ENCODE data around the gene LEAP2.
"Not testable (repeated sequence)": the region's sequence is repeated elsewhere in the genome, so short reads cannot be mapped to it uniquely, and the experiment has no call there.

The LEAP2 gene

DNA sequence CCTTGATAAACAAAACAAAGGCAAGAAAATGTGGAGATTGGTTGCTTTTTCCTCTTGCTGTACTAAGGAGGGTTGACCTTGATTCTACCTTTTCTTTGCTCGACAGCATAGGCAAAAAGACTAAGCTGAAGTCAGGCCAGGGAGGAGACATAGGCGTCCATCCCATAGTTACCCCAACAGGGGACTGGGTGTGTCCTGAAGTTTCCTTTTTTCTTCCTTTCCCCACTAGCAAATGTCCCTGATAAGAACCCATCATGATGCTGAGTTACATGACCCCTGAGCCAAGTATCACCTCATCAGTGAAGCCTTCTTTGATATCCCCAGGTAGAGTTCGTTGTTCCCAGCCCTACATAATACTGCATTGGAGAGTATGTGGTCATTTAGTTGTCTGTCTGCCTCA is 33.2 kb upstream of the LEAP2 start:
- DNase-seq (ENCODE audit: low read depth in 3 of 3, low spot score in 1 of 3) = no peak

DNA sequence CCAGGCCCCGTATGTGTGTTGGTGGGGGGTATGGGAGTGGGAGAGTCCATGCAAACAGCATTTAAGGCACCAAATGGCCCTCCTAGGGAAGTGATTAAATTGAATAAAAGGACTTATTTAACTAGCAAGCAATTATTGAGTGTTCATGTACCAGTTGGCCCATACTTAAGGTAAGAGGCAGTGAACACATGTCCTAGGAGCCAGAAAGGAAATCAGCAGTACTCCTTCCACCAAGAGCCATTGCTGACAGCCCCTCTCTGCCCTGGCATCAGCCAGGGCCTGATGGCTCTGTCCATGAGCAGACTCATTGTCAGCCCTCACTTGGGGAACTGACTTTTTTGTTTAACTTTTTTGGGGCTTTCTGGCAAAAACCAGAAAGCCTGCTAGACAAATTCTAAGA is 32.6 kb upstream of the LEAP2 start:
- DNase-seq (ENCODE audit: low read depth in 3 of 3, low spot score in 1 of 3) = no peak

DNA sequence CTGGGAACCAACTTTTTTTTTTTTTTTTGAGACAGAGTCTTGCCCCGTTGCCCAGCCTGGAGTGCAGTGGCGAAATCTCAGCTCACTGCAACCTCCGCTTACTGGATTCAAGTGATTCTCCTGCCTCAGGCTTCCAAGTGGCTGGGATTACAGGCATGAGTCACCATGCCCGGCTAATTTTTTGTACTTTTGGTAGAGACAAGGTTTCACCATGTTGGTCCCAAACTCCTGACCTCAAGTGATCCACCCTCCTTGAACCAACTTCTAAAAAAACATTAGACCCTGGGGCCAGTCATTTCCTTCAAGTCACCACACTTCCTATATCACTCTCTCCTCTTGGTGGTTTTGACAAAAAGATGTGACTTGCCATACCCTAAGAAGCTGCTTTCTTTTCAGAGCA is 32.2 kb upstream of the LEAP2 start:
- DNase-seq (ENCODE audit: low read depth in 3 of 3, low spot score in 1 of 3) = no peak

DNA sequence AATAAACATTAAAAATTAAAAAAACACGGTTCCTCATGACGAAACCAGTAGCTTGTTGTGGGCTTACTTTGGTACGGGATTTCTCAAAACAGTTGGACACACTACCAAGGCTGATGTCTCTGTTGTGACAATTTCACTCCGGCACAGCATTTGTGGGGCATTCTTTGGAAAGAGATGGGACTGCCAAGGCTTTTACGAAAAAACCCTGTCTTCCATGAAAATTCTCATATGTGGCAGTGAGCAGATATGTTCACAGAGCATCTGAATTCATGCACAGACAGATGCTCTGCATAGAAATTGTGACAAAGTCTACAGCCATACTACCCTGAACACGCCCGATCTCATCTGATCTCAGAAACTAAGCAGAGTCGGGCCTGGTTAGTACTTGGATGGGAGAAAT is 25.2 kb upstream of the LEAP2 start:
- DNase-seq (ENCODE audit: low read depth in 3 of 3, low spot score in 1 of 3) = no peak

DNA sequence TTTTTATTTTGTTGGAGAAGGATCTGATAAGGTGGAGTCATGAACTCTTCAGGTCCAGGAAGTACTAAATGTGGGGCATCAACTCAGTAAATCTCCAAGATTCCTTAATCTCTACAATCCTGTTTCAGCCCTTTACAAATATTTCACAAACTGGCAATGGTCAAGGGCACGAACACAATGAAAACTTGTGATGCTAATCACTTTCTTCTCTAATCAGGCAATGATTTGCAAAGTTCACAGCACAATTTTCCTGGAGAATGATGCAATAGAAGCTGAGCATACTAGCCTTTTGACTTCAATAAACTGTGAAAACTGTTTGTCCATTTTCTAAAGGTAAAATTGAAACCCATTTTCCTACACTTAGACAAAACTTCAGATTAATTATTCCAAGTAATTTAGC is 24.1 kb upstream of the LEAP2 start:
- DNase-seq (ENCODE audit: low read depth in 3 of 3, low spot score in 1 of 3) = no peak

DNA sequence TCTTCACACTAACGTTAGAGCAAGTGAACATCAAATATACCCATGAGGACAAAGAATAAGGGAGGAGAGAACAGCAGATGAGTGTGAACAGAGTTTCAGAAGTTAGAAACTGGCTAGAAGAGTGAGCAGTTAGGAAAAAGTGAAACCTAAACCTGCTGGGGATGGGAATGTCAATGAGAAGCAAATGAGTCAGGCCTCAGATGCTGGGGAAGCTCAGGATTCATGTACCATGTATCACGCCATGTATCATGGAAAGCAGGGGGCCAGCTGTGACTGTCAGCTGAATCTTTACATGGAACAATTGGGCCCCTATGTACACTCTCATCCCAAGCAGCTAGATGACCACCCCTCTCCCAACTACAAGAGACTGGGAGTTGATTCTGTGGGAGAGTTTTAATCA is 23.4 kb upstream of the LEAP2 start:
- no peak for DNase-seq (ENCODE audit: low read depth in 3 of 3, low spot score in 1 of 3)

DNA sequence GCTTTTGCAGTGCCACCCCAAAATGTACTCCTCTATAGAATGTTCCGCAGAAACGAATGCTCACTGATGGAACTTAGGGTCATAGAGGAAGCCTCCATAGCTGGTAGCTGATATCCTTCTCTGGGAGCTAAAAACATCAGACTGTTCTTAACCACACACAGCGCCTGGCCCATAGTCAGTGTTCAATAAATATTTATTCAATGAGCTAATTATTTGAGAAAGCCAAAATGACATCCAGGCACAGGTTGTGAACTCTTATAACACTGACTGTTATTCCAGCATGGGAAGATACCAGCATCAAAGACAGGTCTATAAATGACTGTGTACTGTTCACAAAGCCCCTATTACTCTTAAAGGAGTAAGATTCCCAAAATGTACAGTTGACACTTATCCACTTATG is 20.1 kb upstream of the LEAP2 start:
- DNase-seq (ENCODE audit: low read depth in 3 of 3, low spot score in 1 of 3) = no peak

DNA sequence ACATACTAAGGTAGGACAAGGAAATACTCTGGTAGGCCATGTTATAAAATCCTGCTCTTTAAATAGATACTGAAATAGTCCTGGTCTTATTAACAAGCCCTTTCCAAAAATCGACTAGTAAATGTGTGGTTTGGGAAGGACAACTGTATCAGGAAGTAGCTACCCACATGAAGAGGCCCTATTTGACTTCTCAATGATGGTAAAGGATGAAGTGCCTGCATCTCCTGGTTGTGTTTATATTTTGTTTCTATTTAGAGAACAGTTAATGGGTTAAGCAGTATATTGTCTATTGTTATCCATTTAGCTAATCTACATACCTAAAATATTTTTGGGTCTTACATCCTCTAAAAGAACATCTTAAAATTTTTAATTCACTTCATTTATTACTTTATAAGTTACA is 19.7 kb upstream of the LEAP2 start:
- DNase-seq (ENCODE audit: low read depth in 3 of 3, low spot score in 1 of 3) = no peak

DNA sequence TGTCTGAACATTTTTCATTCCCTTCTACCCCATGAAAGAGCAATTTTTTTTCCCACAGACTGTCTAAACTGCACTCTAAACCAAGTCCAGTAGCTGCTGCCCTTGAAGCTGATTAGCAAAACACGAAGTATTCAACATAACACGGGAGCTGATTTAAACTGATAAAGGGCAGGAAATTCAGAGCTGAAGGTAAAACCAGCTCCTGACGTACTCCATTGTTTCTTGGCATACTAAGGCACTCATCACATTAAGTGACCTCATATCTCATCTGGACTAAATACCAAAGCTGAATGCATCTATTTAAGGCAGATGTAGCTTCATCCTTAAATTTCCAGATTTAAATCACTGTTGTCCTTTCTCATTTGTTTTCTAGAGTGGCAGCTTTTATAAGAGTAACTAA is 19.2 kb upstream of the LEAP2 start:
- no peak for DNase-seq (ENCODE audit: low read depth in 3 of 3, low spot score in 1 of 3)

DNA sequence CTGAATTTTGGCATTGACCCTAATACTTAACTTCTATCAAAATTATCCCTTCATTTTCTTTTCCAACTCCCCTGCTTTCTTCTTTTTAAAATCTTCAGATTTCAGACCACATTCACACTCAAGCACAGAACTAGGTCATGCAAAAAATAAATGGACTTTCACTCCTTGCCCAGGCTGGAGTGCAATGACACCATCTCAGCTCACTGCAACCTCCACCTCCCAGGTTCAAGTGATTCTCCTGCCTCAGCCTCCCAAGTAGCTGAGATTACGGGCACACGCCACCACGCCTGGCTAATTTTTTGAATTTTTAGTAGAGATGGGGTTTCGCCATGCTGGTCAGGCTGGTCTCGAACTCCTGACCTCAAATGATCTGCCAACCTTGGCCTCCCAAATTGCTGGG is 18.5 kb upstream of the LEAP2 start:
- not testable (repeated sequence) for DNase-seq (ENCODE audit: low read depth in 3 of 3, low spot score in 1 of 3)

DNA sequence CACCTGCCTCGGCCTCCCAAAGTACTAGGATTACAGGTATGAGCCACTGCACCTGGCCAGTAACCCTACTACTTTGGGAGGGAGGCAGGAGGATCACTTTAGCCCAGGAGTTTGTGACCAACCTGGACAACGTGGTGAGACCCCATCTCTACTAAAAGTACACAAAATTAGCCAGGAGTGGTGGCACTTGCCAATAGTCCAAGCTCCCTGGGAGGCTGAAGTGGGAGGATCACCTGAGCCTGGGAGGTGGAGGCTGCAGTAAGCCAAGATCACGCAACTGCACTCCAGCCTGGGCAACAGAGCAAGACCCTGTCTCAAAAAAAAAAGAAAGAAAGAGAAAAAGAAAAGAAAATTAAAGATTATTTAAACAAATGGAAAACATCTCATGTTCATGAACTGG is 17.5 kb upstream of the LEAP2 start:
- DNase-seq (ENCODE audit: low read depth in 3 of 3, low spot score in 1 of 3) = no peak

DNA sequence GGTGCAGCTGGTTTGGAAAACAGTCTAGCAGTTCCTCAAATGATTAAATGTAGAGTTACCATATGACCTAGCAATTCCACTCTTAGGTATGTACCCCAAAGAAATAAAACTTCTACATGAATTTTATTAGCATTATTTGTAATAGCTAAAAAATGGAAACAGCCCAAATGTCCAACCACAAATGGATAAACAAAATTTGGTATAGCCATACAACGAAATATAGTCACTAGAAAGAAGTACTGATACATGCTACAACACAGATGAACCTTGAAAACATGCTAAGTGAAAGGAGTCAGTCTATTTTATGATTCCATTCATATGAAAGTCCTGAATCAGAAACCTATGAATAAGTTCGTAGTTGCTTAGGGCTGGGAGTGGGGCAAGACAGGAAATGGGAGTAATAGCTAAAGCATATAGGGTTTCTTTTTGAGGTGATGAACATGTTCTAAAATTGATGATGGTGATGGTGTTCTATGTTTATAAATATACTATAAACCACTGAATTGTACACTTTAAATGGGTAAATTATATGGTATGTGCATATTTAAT is 13.5 kb upstream of the LEAP2 start:
- no peak for DNase-seq (ENCODE audit: low read depth in 3 of 3, low spot score in 1 of 3)

DNA sequence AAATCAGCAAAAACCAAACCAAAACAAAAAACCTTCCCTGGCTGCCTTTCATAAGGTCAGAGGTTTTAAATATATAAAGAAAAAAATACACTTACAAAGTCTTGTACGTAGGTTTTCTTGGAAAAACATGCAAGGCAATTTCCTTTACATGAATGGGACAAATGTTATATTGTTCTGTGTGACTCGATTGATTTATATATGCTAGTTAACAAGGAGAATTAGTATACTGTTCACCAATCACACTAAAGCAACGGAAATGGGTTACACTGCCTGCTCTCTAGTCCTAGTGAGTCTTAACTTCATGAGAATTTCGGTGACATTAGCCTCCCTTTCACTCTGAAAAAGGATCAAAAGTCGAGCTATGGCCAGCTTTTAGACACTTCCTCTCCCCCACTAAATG is 12.7 kb upstream of the LEAP2 start:
- DNase-seq (ENCODE audit: low read depth in 3 of 3, low spot score in 1 of 3) = no peak

DNA sequence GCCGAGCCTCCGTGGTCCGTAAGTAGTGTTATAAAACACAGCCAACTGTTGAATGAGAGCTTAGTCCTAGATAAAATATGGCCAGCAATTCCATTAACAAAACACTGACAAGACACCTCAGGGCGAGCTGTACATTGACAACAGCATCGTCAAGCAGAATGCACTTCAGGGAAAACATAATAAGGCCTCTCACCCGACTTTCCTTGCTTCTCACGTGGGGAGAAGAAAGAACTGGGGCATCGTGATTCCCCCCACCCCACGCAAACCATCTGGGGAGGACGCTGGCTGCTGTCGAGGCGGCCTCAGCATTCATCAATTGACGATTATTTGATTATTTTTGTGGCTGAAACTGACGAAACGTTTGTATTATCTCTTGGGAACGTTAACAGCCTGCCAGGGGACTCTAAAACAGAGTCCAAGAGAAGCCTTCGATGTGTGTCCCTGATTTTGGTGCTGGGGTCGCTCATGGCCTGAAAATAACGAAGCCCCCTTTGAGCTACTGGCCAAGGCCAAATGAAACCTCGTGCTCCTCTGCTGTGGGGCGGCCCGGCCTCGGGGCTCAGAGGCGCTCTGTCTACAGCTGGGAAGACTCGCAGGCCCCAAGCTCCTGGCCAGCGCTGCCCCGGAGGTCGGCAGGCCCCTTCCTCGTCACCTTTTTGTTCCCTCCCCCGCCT is 7.7 kb upstream of the LEAP2 start:
- DNase-seq (ENCODE audit: low read depth in 3 of 3, low spot score in 1 of 3) = no peak

DNA sequence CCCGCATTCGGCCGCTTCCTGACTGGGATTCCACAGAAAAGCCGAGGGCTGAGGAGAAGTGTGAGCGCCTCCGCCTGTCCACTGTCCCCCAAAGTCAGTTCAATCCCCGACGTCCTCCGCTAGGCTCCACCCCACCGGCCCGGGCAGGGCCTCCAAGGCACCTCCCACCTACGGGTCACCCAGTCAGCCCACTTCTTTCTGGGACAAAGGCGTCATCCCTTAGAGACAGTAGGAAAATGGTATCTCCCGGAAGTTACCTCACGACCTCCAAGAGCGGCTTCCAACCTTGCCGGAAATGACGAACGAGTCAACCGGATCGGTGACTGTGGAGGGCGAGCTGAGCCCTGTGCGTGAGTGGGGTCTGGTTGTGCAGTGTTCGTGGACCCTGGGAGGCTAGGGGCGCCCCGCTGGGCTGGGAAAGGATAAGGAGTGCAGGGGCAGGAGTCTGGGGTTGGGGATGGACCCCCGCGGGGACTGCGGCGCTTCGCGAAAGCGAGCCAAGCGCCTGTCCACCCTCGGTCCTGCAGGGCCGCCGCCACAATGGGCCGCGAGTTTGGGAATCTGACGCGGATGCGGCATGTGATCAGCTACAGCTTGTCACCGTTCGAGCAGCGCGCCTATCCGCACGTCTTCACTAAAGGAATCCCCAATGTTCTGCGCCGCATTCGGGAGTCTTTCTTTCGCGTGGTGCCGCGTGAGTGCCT is 7.0 kb upstream of the LEAP2 start, which contains the start of the genes GDF9 and UQCRQ:
TSS of gene GDF9 (minus strand) at position 128 of the 704 bp plus-strand sequence. CDS start 1,936 bp downstream, outside the sequence.
TSS of gene UQCRQ (plus strand) at position 301 of the 704 bp plus-strand sequence. CDS start at position 541, 240 bp downstream.
- peak; percentile 67 to 80 (median 76) for DNase-seq (ENCODE audit: low read depth in 3 of 3, low spot score in 1 of 3)

DNA sequence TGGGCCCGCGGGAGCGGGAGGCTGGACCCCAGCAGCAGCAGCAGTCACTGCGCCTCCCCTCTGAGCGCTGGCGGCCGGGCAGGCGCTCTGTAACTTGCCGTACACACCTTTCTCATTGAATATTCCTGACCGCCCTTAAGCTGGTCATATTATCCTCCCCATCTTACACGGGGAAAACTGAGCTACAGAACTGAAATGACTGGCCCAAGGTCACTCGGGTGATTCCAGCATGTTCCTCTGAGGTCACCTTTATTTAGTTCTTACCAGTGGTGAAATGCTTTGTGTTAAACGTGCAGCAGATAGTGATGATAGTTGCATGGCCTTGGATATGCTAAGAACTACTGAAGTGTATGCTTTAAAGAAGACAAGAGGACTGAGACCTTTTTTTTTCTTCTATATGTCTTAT is 6.4 kb upstream of the LEAP2 start:
- no peak for DNase-seq (ENCODE audit: low read depth in 3 of 3, low spot score in 1 of 3)

DNA sequence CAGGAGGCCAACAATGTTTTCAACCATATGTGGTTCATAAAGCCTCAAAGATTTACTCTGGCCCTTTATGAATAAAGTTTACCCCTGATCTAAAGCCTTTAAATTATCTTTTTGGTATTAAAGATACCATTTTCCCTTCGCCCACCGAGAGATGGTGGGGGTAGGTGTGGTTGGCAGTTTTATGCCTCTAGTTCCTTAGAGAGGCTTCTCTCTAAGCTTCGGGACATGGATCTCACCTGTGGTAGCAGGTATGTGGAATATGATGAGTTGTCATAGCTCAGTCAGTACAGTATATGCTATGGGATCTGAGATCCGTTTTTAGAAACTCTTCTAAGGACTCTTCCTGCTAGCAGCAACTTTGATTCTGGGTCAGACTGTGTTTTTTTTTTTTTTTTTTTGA is 4.7 kb upstream of the LEAP2 start:
- DNase-seq (ENCODE audit: low read depth in 3 of 3, low spot score in 1 of 3) = no peak

DNA sequence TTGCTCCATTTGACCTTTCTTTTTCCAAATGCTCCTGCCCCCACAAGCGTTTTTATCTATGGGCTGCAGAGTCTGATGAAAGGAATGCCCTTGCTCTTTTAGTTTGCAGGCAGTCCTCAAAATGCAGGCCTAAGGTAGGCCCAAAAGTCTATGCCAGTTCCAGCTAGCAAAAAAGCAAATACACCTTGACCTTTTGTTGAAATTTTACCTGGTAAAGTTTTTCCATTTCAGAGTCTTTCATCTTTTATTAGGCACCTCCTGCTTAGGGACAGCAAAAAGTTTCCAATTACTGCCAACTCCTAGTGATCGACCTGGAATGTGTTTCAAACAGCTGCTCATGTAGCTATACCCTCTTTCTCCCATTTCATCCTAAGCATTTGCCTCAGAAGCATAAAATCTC is 2.7 kb upstream of the LEAP2 start:
- no peak for DNase-seq (ENCODE audit: low read depth in 3 of 3, low spot score in 1 of 3)

DNA sequence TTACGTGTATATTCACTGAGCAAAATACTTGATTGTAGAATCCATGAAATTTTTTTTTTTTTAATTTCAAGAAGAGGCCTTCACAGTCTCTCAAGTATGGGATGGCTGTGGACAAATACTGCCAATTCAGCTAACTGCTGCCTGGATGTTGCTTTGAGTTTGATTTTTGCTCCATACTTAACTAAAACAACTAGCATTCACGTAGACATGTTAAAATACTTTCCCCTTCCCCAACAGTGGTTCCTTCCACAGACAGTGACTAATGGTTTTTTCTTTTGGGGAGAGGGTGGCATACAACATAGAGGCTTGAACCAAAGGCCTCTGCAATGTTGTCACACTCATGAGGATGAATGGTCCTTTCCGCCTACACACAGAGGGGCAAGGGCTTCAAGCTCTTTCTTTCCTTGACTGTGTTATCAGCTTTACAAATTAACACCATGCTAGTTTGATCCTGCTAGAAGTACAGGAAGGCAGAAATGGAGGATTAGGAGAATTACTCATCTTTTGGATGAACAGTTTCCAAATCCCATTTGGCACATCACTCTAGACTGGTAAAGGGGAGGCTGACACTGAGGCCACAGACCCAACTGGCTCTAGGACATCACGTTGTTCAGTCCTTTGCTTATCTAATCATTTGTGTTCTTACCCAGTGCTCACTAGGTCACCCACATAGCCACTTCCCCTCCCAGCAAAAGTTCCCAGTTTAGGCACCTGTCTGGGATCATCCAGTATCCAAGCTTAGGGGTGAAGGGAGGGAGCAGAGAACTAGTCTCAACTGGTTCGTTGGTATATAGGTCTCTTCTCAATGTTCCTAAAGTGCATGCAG is 1.8 kb upstream of the LEAP2 start:
- no peak for DNase-seq (ENCODE audit: low read depth in 3 of 3, low spot score in 1 of 3)

DNA sequence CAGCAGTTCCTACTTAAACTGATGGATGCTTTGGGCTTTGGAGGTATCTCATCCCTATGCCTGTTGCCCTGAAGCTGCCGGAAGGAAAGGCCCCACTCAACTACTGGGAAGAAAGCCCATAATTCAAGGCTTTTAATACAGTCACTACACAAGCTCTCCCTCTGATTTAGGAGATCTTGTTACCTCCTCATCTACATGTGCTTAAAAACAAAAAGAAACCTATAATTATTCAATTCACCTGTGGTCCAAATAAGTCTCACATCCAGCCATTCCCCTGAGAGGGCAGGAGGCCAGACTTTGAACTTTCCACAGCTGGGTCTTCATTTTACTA is 715 bp upstream of the LEAP2 start:
- DNase-seq (ENCODE audit: low read depth in 3 of 3, low spot score in 1 of 3) = no peak

DNA sequence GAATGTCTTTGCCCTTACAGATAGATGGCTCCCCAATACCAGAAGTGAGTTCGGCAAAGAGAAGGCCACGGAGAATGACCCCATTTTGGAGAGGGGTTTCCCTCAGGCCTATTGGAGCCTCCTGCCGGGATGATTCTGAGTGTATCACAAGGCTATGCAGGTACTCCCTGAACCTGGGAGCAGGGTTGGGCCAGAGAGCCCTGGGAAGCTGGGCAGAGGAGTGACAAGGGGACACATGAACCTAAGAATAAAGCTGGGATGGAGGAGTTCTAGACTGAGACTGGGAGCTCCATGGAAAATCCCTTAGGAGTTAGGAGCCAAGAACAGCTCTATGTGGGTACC is 433 bp downstream of the LEAP2 start:
- no peak for DNase-seq (ENCODE audit: low read depth in 3 of 3, low spot score in 1 of 3)
